Nephron progenitor cell (in vitro differentiated cells): ENCODE results near the gene DCN.

Experiments
- DNase-seq: peaks from one replicate; pipeline ENCODE4 v3.0.0; 2021
- H3K27ac Mint-ChIP-seq: 2 replicates; pipeline ENCODE4 v1.8.0; 2021; ENCODE audit warnings: mild to moderate bottlenecking, moderate library complexity, mixed read lengths
- H3K27me3 Mint-ChIP-seq: 2 replicates; pipeline ENCODE4 v1.8.0; 2021; ENCODE audit warnings: mild to moderate bottlenecking, low read depth, mixed read lengths; ENCODE audit not compliant: poor library complexity
- H3K36me3 Mint-ChIP-seq: 2 replicates; pipeline ENCODE4 v1.8.0; 2021; ENCODE audit warnings: low read depth, mixed read lengths
- H3K4me1 Mint-ChIP-seq: 2 replicates; pipeline ENCODE4 v1.8.0; 2021; ENCODE audit warnings: mixed read lengths
- H3K4me3 Mint-ChIP-seq: 2 replicates; pipeline ENCODE4 v1.8.0; 2021; ENCODE audit warnings: mild to moderate bottlenecking, moderate library complexity, mixed read lengths
- H3K9me3 Mint-ChIP-seq: 2 replicates; pipeline ENCODE4 v1.8.0; 2021; ENCODE audit warnings: mild to moderate bottlenecking, moderate library complexity, mixed read lengths
- TF ChIP-seq, protein P1 (sequence below): fragments of 200-600 bp; sonication (generic); IDR thresholded peaks from 2 replicates; pipeline ENCODE4 v1.5.0; 2021; ENCODE audit warnings: antibody characterized with exemption

DCN gene, protein sequence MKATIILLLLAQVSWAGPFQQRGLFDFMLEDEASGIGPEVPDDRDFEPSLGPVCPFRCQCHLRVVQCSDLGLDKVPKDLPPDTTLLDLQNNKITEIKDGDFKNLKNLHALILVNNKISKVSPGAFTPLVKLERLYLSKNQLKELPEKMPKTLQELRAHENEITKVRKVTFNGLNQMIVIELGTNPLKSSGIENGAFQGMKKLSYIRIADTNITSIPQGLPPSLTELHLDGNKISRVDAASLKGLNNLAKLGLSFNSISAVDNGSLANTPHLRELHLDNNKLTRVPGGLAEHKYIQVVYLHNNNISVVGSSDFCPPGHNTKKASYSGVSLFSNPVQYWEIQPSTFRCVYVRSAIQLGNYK

DNA sequence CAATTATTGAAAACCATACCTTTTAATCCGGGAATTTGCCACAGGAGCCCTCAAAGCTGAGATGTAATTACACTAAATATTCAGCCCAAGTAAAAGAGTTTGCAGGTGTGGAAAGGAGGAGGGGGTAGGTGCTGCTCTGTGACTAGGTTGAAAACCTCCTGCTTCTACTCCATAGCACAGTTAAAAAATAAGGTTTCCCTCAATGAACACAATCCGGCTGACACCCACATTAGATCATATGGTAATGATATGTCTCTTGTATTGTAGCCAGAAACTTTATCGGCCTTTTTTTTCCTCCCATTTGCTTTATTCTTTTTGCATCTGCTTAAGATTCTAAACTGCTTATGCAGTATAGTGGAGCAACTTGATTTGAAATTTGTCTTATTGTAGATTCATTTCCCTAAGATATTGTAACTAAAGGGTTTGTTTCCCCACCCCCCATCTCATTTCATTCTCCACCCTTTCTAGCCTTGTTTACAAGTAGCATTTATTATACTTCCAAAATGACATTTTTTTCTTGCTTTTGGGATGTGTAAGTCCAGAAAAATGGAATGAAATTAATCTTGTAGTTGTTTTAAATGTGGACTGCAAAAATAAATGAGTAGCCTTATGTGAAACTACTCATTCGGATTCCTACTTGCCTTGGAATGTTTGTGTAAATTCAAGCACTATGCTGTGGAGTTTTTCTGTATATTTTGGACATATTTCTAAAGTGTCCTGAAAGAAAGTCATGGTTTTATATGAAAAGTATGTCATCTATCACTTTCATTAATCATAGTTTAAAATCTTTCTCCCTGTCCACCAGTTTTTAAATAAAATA is at the start of gene DCN:
Gene DCN, minus strand, starts transcription at position 182 of the 820 bp plus-strand sequence. CDS start 4,265 bp downstream, outside the sequence.
- H3K27me3 Mint-ChIP-seq: peaks cover 4% of the 10 kb centered on the region
- no peak within 1 kb of the TSS for H3K4me3 Mint-ChIP-seq
- TF ChIP-seq, protein P1, sequence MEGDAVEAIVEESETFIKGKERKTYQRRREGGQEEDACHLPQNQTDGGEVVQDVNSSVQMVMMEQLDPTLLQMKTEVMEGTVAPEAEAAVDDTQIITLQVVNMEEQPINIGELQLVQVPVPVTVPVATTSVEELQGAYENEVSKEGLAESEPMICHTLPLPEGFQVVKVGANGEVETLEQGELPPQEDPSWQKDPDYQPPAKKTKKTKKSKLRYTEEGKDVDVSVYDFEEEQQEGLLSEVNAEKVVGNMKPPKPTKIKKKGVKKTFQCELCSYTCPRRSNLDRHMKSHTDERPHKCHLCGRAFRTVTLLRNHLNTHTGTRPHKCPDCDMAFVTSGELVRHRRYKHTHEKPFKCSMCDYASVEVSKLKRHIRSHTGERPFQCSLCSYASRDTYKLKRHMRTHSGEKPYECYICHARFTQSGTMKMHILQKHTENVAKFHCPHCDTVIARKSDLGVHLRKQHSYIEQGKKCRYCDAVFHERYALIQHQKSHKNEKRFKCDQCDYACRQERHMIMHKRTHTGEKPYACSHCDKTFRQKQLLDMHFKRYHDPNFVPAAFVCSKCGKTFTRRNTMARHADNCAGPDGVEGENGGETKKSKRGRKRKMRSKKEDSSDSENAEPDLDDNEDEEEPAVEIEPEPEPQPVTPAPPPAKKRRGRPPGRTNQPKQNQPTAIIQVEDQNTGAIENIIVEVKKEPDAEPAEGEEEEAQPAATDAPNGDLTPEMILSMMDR: no peak
- no peaks in the 10 kb centered on the region for H3K9me3 Mint-ChIP-seq
- no peak within 1 kb of the TSS for H3K27ac Mint-ChIP-seq
- no peak for DNase-seq
- no peaks in the 10 kb centered on the region for H3K36me3 Mint-ChIP-seq
- H3K4me1 Mint-ChIP-seq: peaks cover 19% of the 10 kb centered on the region

DNA sequence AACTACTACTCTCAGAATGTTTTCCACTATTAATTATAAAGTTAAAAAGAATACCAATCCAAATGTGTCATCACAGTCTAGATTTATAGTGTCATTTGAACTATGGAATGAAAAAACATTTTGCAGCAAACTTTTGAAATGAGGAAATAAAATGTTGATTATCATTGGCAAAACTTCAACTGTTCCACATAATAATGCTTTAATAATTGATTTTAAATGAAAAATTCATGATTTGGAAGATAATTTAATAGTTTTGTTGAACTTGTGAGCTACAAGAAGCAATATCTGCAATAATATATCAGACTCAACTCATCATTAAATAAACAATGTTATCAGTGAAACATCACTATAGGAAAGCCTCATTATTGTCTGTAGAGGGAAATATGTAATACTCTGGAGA is 48.2 kb upstream of the DCN start:
- Mint-ChIP-seq H3K4me1 (no peaks in the 10 kb centered on the region), H3K27me3 (no peaks in the 10 kb centered on the region), H3K4me3 (no peak overlapping the region), H3K9me3 (no peaks in the 10 kb centered on the region), H3K36me3 (no peaks in the 10 kb centered on the region), H3K27ac (no peak overlapping the region)
- no peak for DNase-seq
- TF ChIP-seq, protein P1: no peak

DNA sequence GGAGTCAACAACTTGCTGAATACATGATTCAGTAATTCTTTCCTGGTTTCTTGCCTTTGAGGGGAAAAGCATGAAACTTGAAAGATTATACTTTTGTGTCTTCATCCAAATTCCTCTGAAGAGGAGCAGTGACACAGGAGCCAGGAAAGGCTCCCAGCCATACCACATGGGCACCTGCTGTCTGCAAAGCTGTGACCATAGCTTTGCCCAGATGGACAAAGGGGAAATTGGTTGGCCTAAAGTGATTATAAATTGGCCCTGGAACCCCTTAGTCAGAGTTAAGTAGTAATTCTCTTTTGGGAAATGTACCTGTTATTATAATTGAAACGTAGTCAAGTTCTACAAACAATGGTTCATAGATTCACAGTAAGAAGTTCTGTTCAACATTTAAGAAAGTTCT is 44.3 kb upstream of the DCN start:
- no peaks in the 10 kb centered on the region for H3K9me3 Mint-ChIP-seq
- H3K27me3 Mint-ChIP-seq: no peaks in the 10 kb centered on the region
- no peak overlapping the region for H3K27ac Mint-ChIP-seq
- H3K36me3 Mint-ChIP-seq: no peaks in the 10 kb centered on the region
- no peak overlapping the region for H3K4me3 Mint-ChIP-seq
- DNase-seq: no peak
- TF ChIP-seq, protein P1: no peak
- no peaks in the 10 kb centered on the region for H3K4me1 Mint-ChIP-seq

DNA sequence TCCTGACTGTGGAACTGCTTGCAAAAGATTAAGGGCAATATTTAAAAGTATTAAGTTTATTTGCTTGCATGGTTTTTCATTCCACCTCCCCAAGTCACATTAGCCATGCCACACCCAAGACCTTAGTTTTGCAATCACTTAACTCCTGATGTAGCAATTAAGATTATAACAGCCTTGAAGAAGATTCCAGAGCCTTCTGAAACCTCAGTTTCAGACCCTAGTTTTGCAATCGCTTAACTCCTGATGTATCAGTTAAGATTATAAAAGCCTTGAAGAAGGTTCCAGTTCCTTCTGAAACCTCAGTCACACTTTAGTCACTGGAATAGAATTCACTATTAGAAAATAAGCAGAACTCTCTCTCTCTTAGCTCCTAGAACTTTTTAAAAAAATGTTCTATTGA is 42.7 kb upstream of the DCN start:
- Mint-ChIP-seq H3K36me3 (no peaks in the 10 kb centered on the region), H3K27ac (no peak overlapping the region), H3K27me3 (no peaks in the 10 kb centered on the region), H3K4me1 (no peaks in the 10 kb centered on the region), H3K4me3 (no peak overlapping the region), H3K9me3 (no peaks in the 10 kb centered on the region)
- TF ChIP-seq, protein P1: no peak
- DNase-seq: no peak

DNA sequence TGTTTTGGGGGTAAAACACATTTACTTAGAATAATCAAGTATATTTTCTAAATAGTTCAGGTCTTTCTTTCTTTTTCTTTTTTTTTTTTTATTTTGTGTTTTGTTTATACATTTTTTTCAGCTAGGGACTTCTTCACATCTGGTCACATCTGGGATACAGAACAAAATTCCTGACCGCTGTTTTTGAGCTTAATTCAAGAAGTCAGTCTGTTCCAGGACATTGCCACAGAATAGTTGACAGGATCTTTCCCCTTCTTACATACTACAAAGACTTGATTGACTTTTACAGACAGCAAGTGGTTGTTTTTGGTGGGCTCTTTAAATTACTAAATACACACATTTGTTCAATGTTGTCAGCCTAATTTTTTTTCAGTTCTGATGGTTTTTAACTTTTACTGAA is 41.8 kb upstream of the DCN start:
- Mint-ChIP-seq H3K4me3 (no peak overlapping the region), H3K4me1 (no peaks in the 10 kb centered on the region), H3K9me3 (no peaks in the 10 kb centered on the region), H3K36me3 (no peaks in the 10 kb centered on the region), H3K27me3 (no peaks in the 10 kb centered on the region), H3K27ac (no peak overlapping the region)
- DNase-seq: no peak
- TF ChIP-seq, protein P1: no peak
